ENCODE measurements around the gene LYPD6B. TPM values are rescaled to one million over a fixed set of nuclear protein-coding genes. Genes with fewer than 3 reads are reported as not detected.

The LYPD6B gene
- total RNA-seq, 2 experiments from 2014 or later: not detected

- H3K27ac Mint-ChIP-seq: no peak overlapping the region
- ChIA-PET POLR2A (no interaction called here), CTCF (no interaction called here)
- TF ChIP-seq CTCF (IDR thresholded peaks at IDR 0.05): no peak
- H3K4me3 Mint-ChIP-seq: no peak overlapping the region
- no peak for ATAC-seq
- no peaks in the 10 kb centered on the region for H3K36me3 Mint-ChIP-seq (ENCODE audit: low read depth)
- H3K27me3 Mint-ChIP-seq: peaks cover 5% of the 10 kb centered on the region
- intact Hi-C loops (cut with micrococcal nuclease): no loop called here
- no peaks in the 10 kb centered on the region for H3K9me3 Mint-ChIP-seq
- no peak for DNase-seq
- H3K4me1 Mint-ChIP-seq (ENCODE audit: low read depth): no peaks in the 10 kb centered on the region
Measured at GRCh38 chr2:149221898-149222297, 183.4 kb downstream of the LYPD6B start.

GRCh38 chr2:149223472-149224095, 185.1 kb downstream of the LYPD6B start:
- POLR2A ChIA-PET: no interaction called here
- Mint-ChIP-seq H3K4me3 (no peak overlapping the region), H3K27ac (no peak overlapping the region), H3K36me3 (ENCODE audit: low read depth) (no peaks in the 10 kb centered on the region), H3K4me1 (ENCODE audit: low read depth) (no peaks in the 10 kb centered on the region), H3K27me3 (peaks cover 13% of the 10 kb centered on the region), H3K9me3 (no peaks in the 10 kb centered on the region)
- CTCF ChIA-PET: interaction anchor here (1.2 kb wide), 1 partner anchor 337 kb away, joined by 3 read pairs; no protein-coding TSS in a partner anchor
- ATAC-seq (no peak), DNase-seq (no peak)
- no peak for TF ChIP-seq CTCF (IDR thresholded peaks at IDR 0.05)
- intact Hi-C loops (cut with micrococcal nuclease): no loop called here

GRCh38 chr2:149224543-149224942, 186.0 kb downstream of the LYPD6B start:
- Mint-ChIP-seq H3K4me1 (ENCODE audit: low read depth) (no peaks in the 10 kb centered on the region), H3K9me3 (no peaks in the 10 kb centered on the region), H3K27me3 (peaks cover 17% of the 10 kb centered on the region), H3K36me3 (ENCODE audit: low read depth) (no peaks in the 10 kb centered on the region), H3K27ac (no peak overlapping the region), H3K4me3 (no peak overlapping the region)
- no peak for DNase-seq
- TF ChIP-seq CTCF (IDR thresholded peaks at IDR 0.05): no peak
- intact Hi-C loops (cut with micrococcal nuclease): no loop called here
- ChIA-PET POLR2A (no interaction called here), CTCF (interaction anchor here (1.2 kb wide), 1 partner anchor 337 kb away, joined by 3 read pairs; no protein-coding TSS in a partner anchor)
- ATAC-seq: no peak

GRCh38 chr2:149225446-149225845, 186.9 kb downstream of the LYPD6B start:
- Mint-ChIP-seq H3K4me1 (ENCODE audit: low read depth) (no peaks in the 10 kb centered on the region), H3K4me3 (no peak overlapping the region), H3K36me3 (ENCODE audit: low read depth) (no peaks in the 10 kb centered on the region), H3K27ac (no peak overlapping the region), H3K9me3 (no peaks in the 10 kb centered on the region), H3K27me3 (peaks cover 25% of the 10 kb centered on the region)
- no peak for DNase-seq
- no peak for ATAC-seq
- ChIA-PET POLR2A (no interaction called here), CTCF (no interaction called here)
- TF ChIP-seq CTCF (IDR thresholded peaks at IDR 0.05): no peak
- intact Hi-C loops (cut with micrococcal nuclease): no loop called here

GRCh38 chr2:149226790-149227189, 188.3 kb downstream of the LYPD6B start:
- TF ChIP-seq CTCF (IDR thresholded peaks at IDR 0.05): no peak
- H3K4me1 Mint-ChIP-seq (ENCODE audit: low read depth): no peaks in the 10 kb centered on the region
- no peak overlapping the region for H3K4me3 Mint-ChIP-seq
- ATAC-seq (no peak), DNase-seq (no peak)
- H3K36me3 Mint-ChIP-seq (ENCODE audit: low read depth): no peaks in the 10 kb centered on the region
- H3K9me3 Mint-ChIP-seq: no peaks in the 10 kb centered on the region
- intact Hi-C loops (cut with micrococcal nuclease): no loop called here
- ChIA-PET CTCF (no interaction called here), POLR2A (no interaction called here)
- peaks cover 25% of the 10 kb centered on the region for H3K27me3 Mint-ChIP-seq
- H3K27ac Mint-ChIP-seq: no peak overlapping the region

Data from activated CD8-positive, alpha-beta T cell treated with anti-CD3 and anti-CD28 coated beads for 36 hours (primary cell).